Measurements from ENCODE around the gene BPI.

The BPI gene

DNA sequence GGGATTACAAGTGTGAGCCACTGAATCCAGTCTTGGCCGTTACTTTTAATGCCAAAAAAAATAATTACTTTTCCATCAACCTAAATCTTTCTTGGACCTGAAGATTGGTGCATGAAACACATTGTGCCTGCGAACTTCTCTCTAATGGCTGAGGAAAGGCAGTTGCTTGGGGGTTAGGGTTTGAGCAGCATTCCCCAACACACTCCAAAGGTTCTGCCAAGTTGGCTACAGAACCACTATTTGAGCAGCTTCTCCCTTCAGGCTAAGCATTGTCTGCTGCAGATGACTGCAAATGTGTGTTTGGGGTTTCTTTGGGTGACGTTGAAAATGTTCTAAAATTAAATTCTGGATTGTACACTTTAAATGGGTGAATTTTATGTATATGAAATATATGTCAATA, 36.0 kb downstream of the BPI start:
- no peaks in the 10 kb centered on the region for H3K4me1 ChIP-seq (ENCODE audit: insufficient read depth, low read length)
- no peak overlapping the region for H3K4me2 ChIP-seq (ENCODE audit: insufficient read depth, low read length)
- H3K36me3 ChIP-seq (ENCODE audit: insufficient read depth, low read length) = no peaks in the 10 kb centered on the region
- H3K27me3 ChIP-seq (ENCODE audit: insufficient read depth, low read length, poor library complexity) = no peaks in the 10 kb centered on the region
- no peaks in the 10 kb centered on the region for H4K20me1 ChIP-seq (ENCODE audit: insufficient read depth, low read length)
- H2AFZ ChIP-seq (ENCODE audit: low read depth, low read length) = no peak overlapping the region
- H3K27ac ChIP-seq (ENCODE audit: low read length) = no peak overlapping the region
- H3K9ac ChIP-seq (ENCODE audit: low read depth, low read length) = no peak overlapping the region
- ATAC-seq (ENCODE audit: insufficient read depth, low read depth) (no peak), DNase-seq (no peak)
- TF ChIP-seq EZH2 (IDR thresholded peaks at IDR 0.05; ENCODE audit: borderline replicate concordance, low read depth, low read length, severe bottlenecking) = no peak
- TF ChIP-seq, protein P1, sequence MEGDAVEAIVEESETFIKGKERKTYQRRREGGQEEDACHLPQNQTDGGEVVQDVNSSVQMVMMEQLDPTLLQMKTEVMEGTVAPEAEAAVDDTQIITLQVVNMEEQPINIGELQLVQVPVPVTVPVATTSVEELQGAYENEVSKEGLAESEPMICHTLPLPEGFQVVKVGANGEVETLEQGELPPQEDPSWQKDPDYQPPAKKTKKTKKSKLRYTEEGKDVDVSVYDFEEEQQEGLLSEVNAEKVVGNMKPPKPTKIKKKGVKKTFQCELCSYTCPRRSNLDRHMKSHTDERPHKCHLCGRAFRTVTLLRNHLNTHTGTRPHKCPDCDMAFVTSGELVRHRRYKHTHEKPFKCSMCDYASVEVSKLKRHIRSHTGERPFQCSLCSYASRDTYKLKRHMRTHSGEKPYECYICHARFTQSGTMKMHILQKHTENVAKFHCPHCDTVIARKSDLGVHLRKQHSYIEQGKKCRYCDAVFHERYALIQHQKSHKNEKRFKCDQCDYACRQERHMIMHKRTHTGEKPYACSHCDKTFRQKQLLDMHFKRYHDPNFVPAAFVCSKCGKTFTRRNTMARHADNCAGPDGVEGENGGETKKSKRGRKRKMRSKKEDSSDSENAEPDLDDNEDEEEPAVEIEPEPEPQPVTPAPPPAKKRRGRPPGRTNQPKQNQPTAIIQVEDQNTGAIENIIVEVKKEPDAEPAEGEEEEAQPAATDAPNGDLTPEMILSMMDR (IDR thresholded peaks at IDR 0.05; ENCODE audit: borderline replicate concordance, extremely low read depth, low read length, poor library complexity, severe bottlenecking) = no peak
- H3K4me3 ChIP-seq (ENCODE audit: low read depth in 1 of 2, low read length in 2 of 2) = no peak overlapping the region
- no peaks in the 10 kb centered on the region for H3K79me2 ChIP-seq (ENCODE audit: insufficient read depth, low read length)
- H3K9me3 ChIP-seq (ENCODE audit: insufficient read depth, low read length, severe bottlenecking) = no peaks in the 10 kb centered on the region

DNA sequence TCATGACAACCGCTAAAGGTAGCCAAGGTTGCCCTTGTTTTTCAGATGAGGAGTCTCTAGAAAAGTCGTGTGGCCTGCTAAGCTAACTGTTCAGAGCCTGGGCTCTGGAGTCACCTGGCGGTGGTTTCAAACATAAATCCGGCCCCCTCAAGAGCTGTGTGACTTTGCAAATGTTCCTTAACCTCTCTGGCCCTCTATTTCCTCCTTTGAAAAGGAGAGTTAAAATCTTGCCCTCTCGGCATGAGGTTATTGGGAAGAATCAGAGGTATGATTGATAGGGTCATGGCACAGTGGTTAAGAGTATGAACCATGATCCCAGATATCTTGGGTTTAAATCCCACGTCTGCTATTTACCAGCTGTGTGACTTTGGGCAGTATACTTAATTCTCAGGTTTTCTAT, 36.7 kb downstream of the BPI start:
- no peaks in the 10 kb centered on the region for H3K36me3 ChIP-seq (ENCODE audit: insufficient read depth, low read length)
- no peaks in the 10 kb centered on the region for H3K4me1 ChIP-seq (ENCODE audit: insufficient read depth, low read length)
- no peak for ATAC-seq (ENCODE audit: insufficient read depth, low read depth)
- H3K27me3 ChIP-seq (ENCODE audit: insufficient read depth, low read length, poor library complexity) = peaks cover 2% of the 10 kb centered on the region
- H3K4me2 ChIP-seq (ENCODE audit: insufficient read depth, low read length) = no peak overlapping the region
- no peak overlapping the region for H2AFZ ChIP-seq (ENCODE audit: low read depth, low read length)
- H3K79me2 ChIP-seq (ENCODE audit: insufficient read depth, low read length) = no peaks in the 10 kb centered on the region
- H3K9ac ChIP-seq (ENCODE audit: low read depth, low read length) = no peak overlapping the region
- no peak overlapping the region for H3K27ac ChIP-seq (ENCODE audit: low read length)
- H3K4me3 ChIP-seq (ENCODE audit: low read depth in 1 of 2, low read length in 2 of 2) = no peak overlapping the region
- no peaks in the 10 kb centered on the region for H3K9me3 ChIP-seq (ENCODE audit: insufficient read depth, low read length, severe bottlenecking)
- no peak for TF ChIP-seq EZH2 (IDR thresholded peaks at IDR 0.05; ENCODE audit: borderline replicate concordance, low read depth, low read length, severe bottlenecking)
- TF ChIP-seq, protein P1 (IDR thresholded peaks at IDR 0.05; ENCODE audit: borderline replicate concordance, extremely low read depth, low read length, poor library complexity, severe bottlenecking) = no peak
- H4K20me1 ChIP-seq (ENCODE audit: insufficient read depth, low read length) = no peaks in the 10 kb centered on the region
- DNase-seq = no peak

DNA sequence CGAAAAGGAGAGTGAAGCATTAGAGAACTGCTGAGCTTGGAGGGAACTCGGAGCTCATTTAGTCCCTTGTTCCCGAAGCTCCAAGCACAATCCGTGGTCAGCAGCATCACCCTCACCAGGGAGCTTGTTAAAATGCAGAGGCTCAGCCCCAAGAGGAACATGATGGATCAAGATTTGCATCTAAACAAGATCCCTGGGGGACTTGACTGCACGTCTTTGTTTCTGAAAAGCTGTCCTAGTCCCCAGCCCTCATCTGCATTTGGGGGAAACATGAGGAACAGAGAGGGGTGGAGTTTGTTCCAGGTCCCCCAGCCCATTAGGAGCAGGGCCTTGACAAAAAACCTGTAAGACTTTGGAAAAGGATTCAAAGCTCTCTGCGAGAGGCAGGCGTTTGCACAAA, 38.3 kb downstream of the BPI start:
- H3K4me1 ChIP-seq (ENCODE audit: insufficient read depth, low read length) = no peaks in the 10 kb centered on the region
- no peak overlapping the region for H3K9ac ChIP-seq (ENCODE audit: low read depth, low read length)
- ATAC-seq (ENCODE audit: insufficient read depth, low read depth) (no peak), DNase-seq (no peak)
- no peak overlapping the region for H2AFZ ChIP-seq (ENCODE audit: low read depth, low read length)
- H3K79me2 ChIP-seq (ENCODE audit: insufficient read depth, low read length) = no peaks in the 10 kb centered on the region
- no peaks in the 10 kb centered on the region for H3K9me3 ChIP-seq (ENCODE audit: insufficient read depth, low read length, severe bottlenecking)
- H3K36me3 ChIP-seq (ENCODE audit: insufficient read depth, low read length) = no peaks in the 10 kb centered on the region
- TF ChIP-seq EZH2 (IDR thresholded peaks at IDR 0.05; ENCODE audit: borderline replicate concordance, low read depth, low read length, severe bottlenecking) = no peak
- TF ChIP-seq, protein P1 (IDR thresholded peaks at IDR 0.05; ENCODE audit: borderline replicate concordance, extremely low read depth, low read length, poor library complexity, severe bottlenecking) = no peak
- H3K4me2 ChIP-seq (ENCODE audit: insufficient read depth, low read length) = no peak overlapping the region
- H3K4me3 ChIP-seq (ENCODE audit: low read depth in 1 of 2, low read length in 2 of 2) = no peak overlapping the region
- no peak overlapping the region for H3K27ac ChIP-seq (ENCODE audit: low read length)
- peaks cover 10% of the 10 kb centered on the region for H3K27me3 ChIP-seq (ENCODE audit: insufficient read depth, low read length, poor library complexity)
- H4K20me1 ChIP-seq (ENCODE audit: insufficient read depth, low read length) = no peaks in the 10 kb centered on the region

Data from DND-41 (cell line).